NCI-H1092 (cell line): Measurements from ENCODE around the gene DUSP22.

ENCODE experiments used
- DNase-seq: peaks from one replicate; lab custom pipeline; 2025; lab: John Stamatoyannopoulos, UW

DUSP22 gene

GRCh38 chr6:395432-396125, 103.3 kb downstream of the DUSP22 start:
- DNase-seq: no peak

GRCh38 chr6:396126-396520, 103.8 kb downstream of the DUSP22 start:
- DNase-seq: no peak

GRCh38 chr6:397056-397455, 104.8 kb downstream of the DUSP22 start:
- no peak for DNase-seq

GRCh38 chr6:397604-398003, 105.3 kb downstream of the DUSP22 start:
- DNase-seq: no peak

GRCh38 chr6:398065-398464, 105.8 kb downstream of the DUSP22 start:
- DNase-seq: no peak

GRCh38 chr6:398558-399078, 106.3 kb downstream of the DUSP22 start:
- DNase-seq: no peak

- DNase-seq: no peak
Measured at GRCh38 chr6:399785-400534, 107.7 kb downstream of the DUSP22 start.

- no peak for DNase-seq
Measured at GRCh38 chr6:400815-401214, 108.5 kb downstream of the DUSP22 start.
